ENCODE results near the gene NLRX1. TPM values are rescaled to one million over a fixed set of nuclear protein-coding genes. Genes with fewer than 3 reads are reported as not detected.
"Not testable (repeated sequence)": the region's sequence is repeated elsewhere in the genome, so short reads cannot be mapped to it uniquely, and the experiment has no call there.

Gene NLRX1
- total RNA-seq, 4 donors from 2014 or later = 16.0 to 27.7 (median 20.5) TPM

DNA sequence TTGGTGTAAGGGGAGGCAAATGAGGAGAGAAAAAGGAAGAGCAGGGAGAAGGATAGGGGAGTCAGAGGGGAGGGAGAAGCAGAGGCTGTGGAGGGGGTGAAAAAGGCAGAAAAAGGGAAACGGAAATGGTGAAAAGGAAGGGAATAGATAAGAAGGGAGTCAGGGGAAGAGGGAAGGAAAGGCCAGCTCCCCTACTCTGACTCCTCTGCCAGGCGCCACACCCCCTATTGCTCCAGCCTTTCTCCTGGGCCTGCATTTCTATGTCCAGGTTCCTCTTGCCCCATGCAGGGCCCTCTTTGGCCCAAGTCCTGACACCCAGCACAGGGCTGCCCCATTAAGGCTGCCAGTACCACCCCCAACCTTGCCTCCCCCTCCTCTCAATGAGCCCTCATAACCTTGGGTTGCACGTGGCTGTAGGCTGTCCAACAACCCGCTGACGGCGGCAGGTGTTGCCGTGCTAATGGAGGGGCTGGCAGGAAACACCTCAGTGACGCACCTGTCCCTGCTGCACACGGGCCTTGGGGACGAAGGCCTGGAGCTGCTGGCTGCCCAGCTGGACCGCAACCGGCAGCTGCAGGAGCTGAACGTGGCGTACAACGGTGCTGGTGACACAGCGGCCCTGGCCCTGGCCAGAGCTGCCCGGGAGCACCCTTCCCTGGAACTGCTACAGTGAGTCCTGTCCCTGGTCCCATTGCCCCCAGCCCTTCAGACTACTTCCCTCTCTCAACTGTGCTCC, 13.3 kb downstream of the NLRX1 start:
- DNase-seq (ENCODE audit: low spot score in 2 of 2) = no peak
- TF ChIP-seq, protein P1, sequence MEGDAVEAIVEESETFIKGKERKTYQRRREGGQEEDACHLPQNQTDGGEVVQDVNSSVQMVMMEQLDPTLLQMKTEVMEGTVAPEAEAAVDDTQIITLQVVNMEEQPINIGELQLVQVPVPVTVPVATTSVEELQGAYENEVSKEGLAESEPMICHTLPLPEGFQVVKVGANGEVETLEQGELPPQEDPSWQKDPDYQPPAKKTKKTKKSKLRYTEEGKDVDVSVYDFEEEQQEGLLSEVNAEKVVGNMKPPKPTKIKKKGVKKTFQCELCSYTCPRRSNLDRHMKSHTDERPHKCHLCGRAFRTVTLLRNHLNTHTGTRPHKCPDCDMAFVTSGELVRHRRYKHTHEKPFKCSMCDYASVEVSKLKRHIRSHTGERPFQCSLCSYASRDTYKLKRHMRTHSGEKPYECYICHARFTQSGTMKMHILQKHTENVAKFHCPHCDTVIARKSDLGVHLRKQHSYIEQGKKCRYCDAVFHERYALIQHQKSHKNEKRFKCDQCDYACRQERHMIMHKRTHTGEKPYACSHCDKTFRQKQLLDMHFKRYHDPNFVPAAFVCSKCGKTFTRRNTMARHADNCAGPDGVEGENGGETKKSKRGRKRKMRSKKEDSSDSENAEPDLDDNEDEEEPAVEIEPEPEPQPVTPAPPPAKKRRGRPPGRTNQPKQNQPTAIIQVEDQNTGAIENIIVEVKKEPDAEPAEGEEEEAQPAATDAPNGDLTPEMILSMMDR (IDR thresholded peaks at IDR 0.05) = no peak
- no peak for TF ChIP-seq EP300 (IDR thresholded peaks at IDR 0.05)
- TF ChIP-seq POLR2A (IDR thresholded peaks at IDR 0.05) = no peak
- 83 to 92% methylated on average over 17 of the region's 17 CpGs for WGBS, 2 donors
- Histone ChIP-seq H3K27me3 (peaks cover 0 to 6% of the 10 kb centered on the region in 2 donors), H3K4me1 (peaks cover 0 to 5% (median 0%) of the 10 kb centered on the region in 4 donors), H3K27ac (no peak overlapping the region), H3K4me3 (no peak overlapping the region), H3K36me3 (peaks cover 0 to 70% (median 0%) of the 10 kb centered on the region in 3 donors), H3K9me3 (no peaks in the 10 kb centered on the region)

DNA sequence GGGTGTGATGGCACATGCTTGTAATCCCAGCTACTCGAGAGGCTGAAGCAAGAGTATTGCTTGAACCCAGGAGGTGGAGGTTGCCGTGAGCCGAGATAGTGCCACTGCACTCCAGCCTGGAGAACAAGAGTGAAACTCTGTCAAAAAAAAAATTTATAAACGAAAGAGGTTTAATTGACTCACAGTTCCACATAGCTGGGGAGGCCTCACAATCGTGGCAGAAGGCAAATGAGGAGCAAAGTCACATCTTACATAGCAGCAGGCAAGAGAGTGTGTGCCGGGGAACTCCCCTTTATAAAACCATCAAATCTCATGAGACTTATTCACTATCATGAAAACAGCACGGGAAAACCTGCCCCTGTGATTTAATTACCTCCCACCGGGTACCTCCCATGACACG, 15.9 kb downstream of the NLRX1 start:
- H3K27me3 ChIP-seq; DNase-seq (ENCODE audit: low spot score in 2 of 2); H3K4me3 ChIP-seq; H3K4me1 ChIP-seq; H3K9me3 ChIP-seq; H3K27ac ChIP-seq: not testable (repeated sequence)
- WGBS, 2 donors = 74 to 81% methylated on average over 9 of the region's 9 CpGs
- H3K36me3 ChIP-seq = peaks cover 0 to 47% (median 0%) of the 10 kb centered on the region in 3 donors

DNA sequence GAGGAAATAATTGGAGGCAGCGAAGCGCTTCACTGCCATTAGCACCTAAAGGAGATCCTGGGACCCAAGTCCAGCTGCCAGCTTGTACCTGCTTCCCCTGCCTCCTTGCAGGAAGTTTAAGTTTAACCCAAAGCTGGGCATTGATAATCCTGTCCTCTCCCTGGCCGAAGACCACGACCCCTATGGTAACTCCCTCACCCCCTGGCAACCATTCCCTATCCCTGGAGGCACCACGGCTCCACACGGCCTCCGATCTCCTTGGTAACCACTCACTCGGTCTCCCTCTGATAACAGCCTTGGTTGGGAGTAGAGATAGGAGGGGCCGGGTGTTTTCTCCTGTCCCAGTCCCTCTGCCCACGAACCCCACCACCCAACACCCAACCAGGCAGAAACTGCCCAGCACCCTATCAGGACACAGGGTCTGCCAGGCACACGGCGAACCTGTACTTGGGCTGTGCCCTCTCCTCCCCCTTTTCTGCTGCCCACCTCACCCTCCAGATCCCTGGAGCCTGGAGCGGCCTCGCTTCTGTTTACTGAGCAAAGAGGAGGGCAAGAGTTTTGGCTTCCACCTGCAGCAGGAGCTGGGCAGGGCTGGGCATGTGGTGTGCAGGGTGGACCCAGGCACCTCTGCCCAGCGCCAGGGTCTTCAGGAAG, 17.6 kb downstream of the NLRX1 start:
- no peak overlapping the region for H3K27ac ChIP-seq
- 48 to 49% methylated on average over 15 of the region's 15 CpGs for WGBS, 2 donors
- peak overlapping the region in 1 of 4 donors; percentile 18 for H3K4me3 ChIP-seq
- no peaks in the 10 kb centered on the region for H3K4me1 ChIP-seq
- peaks cover 0 to 6% of the 10 kb centered on the region in 2 donors for H3K27me3 ChIP-seq
- peaks cover 0 to 30% (median 0%) of the 10 kb centered on the region in 3 donors for H3K36me3 ChIP-seq
- TF ChIP-seq POLR2A (IDR thresholded peaks at IDR 0.05) (no peak), EP300 (IDR thresholded peaks at IDR 0.05) (no peak)
- TF ChIP-seq, protein P1 (IDR thresholded peaks at IDR 0.05) = no peak
- H3K9me3 ChIP-seq = no peaks in the 10 kb centered on the region
- no peak for DNase-seq (ENCODE audit: low spot score in 2 of 2)

DNA sequence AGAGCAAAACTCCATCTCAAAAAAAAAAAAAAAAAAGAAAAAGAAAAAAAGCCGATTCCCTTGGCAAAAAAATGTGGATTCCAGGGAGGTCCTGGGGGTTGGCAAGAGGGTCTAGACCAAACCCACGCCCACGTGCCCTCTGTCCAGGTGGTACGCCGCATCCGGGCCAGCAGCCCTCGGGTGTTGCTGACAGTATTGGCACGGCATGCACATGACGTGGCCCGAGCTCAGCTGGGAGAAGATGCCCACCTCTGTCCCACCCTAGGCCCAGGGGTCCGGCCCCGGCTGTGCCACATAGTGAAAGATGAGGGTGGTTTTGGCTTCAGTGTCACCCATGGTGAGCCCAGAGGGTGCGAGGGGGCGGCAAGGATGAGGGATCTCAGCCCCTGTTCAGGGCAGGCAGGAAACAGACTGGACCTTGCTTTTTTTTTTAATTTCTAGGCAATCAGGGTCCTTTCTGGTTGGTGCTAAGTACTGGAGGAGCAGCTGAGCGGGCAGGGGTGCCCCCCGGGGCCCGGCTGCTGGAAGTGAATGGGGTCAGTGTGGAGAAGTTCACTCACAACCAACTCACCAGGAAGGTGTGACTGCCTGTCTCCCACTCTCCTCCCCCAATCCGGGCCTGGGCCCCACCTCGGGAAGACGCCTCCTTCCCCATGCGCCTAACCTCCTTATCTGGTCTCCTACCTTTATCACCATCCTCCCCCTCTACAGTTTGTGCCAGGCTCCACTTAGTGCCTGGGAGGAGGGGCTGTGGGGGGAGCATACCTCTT, 18.8 kb downstream of the NLRX1 start:
- Histone ChIP-seq H3K9me3 (no peaks in the 10 kb centered on the region), H3K27ac (no peak overlapping the region), H3K36me3 (peaks cover 0 to 18% (median 0%) of the 10 kb centered on the region in 3 donors), H3K4me3 (no peak overlapping the region), H3K4me1 (no peaks in the 10 kb centered on the region), H3K27me3 (peaks cover 0 to 6% of the 10 kb centered on the region in 2 donors)
- 80 to 82% methylated on average over 21 of the region's 21 CpGs for WGBS, 2 donors
- TF ChIP-seq, protein P1 (IDR thresholded peaks at IDR 0.05) = no peak
- no peak for TF ChIP-seq POLR2A (IDR thresholded peaks at IDR 0.05)
- TF ChIP-seq EP300 (IDR thresholded peaks at IDR 0.05) = no peak
- no peak for DNase-seq (ENCODE audit: low spot score in 2 of 2)

DNA sequence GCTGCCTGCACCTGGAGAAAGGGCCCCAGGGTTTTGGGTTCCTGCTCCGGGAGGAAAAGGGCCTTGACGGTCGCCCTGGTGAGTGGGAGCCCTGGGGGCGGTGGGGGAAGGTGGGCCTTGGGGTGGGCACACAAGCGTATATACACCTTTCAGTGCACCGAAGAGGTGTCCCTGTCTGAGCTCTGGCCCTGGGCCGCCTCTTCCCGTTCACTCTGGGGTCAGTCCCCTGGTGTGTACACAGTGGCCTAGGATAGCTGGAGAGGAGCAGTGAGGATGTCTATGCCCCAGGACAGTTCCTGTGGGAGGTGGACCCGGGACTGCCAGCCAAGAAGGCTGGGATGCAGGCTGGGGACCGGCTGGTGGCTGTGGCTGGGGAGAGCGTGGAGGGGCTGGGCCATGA, 19.5 kb downstream of the NLRX1 start:
- no peaks in the 10 kb centered on the region for H3K4me1 ChIP-seq
- H3K9me3 ChIP-seq = no peaks in the 10 kb centered on the region
- H3K27me3 ChIP-seq = peaks cover 0 to 6% of the 10 kb centered on the region in 2 donors
- no peak for DNase-seq (ENCODE audit: low spot score in 2 of 2)
- no peak for TF ChIP-seq EP300 (IDR thresholded peaks at IDR 0.05)
- TF ChIP-seq, protein P1 (IDR thresholded peaks at IDR 0.05) = no peak
- TF ChIP-seq POLR2A (IDR thresholded peaks at IDR 0.05) = no peak
- no peak overlapping the region for H3K27ac ChIP-seq
- WGBS, 2 donors = 76 to 81% methylated on average over 11 of the region's 11 CpGs
- H3K36me3 ChIP-seq = peaks cover 0 to 11% (median 0%) of the 10 kb centered on the region in 3 donors
- H3K4me3 ChIP-seq = no peak overlapping the region
